Bronchial epithelial cell (primary cell): ENCODE data around the gene THAP3. TPM values are rescaled to one million over a fixed set of nuclear protein-coding genes. Genes with fewer than 3 reads are reported as not detected.

ENCODE experiments used
- DNase-seq: peaks from one replicate; pipeline ENCODE4 v3.0.0-alpha.2; 2010; ENCODE audit warnings: low read depth
- FAIRE-seq: peaks from 2 replicates; lab custom pipeline; 2011; peaks lifted over from hg19 to GRCh38; lab: Jason Lieb, UNC
- H3K27me3 ChIP-seq: 2 replicates; pipeline ENCODE4 v1.5.1; 2011; ENCODE audit warnings: low read length; ENCODE audit not compliant: control insufficient read depth, insufficient read depth
- H3K36me3 ChIP-seq: 2 replicates; pipeline ENCODE4 v1.5.1; 2011; ENCODE audit warnings: low read length; ENCODE audit not compliant: control insufficient read depth, insufficient read depth
- H3K4me3 ChIP-seq: 2 replicates; pipeline ENCODE4 v1.5.1; 2011; ENCODE audit warnings: mild to moderate bottlenecking, low read depth, low read length, control low read depth
- CTCF ChIP-seq: IDR thresholded peaks from 2 replicates; pipeline ENCODE4 v1.5.1; 2011; ENCODE audit warnings: mild to moderate bottlenecking, moderate library complexity, low read length, control low read depth, inconsistent platforms; ENCODE audit not compliant: insufficient read depth, severe bottlenecking
- total RNA-seq: library from RNA; depleted of rRNA; stranded (reverse); fragments of >200 nt; gene quantifications from 2 replicates; pipeline ENCODE4 v1.2.1, GENCODE V29; 2014

Gene THAP3
- total RNA-seq, 1 donor from 2014 or later: 24.0 TPM

- peak overlapping the region; percentile 99 for H3K4me3 ChIP-seq
- DNase-seq (peak; percentile 22), FAIRE-seq (no peak)
- no peak for TF ChIP-seq CTCF
- peaks cover 35% of the 10 kb centered on the region for H3K36me3 ChIP-seq
- H3K27me3 ChIP-seq: no peaks in the 10 kb centered on the region
Observed at GRCh38 chr1:6600410-6601048, 24.1 kb upstream of the THAP3 start.

- FAIRE-seq: no peak
- Histone ChIP-seq H3K36me3 (peaks cover 29% of the 10 kb centered on the region), H3K27me3 (no peaks in the 10 kb centered on the region), H3K4me3 (peak overlapping the region; percentile 99)
- peak; percentile 25 for TF ChIP-seq CTCF
- peak; percentile 98 for DNase-seq
Observed at GRCh38 chr1:6601049-6601922, 23.4 kb upstream of the THAP3 start.

- DNase-seq (peak; percentile 20), FAIRE-seq (no peak)
- H3K27me3 ChIP-seq: no peaks in the 10 kb centered on the region
- H3K4me3 ChIP-seq: peak overlapping the region; percentile 99
- TF ChIP-seq CTCF: no peak
- H3K36me3 ChIP-seq: peaks cover 22% of the 10 kb centered on the region
Observed at GRCh38 chr1:6601923-6602668, 22.6 kb upstream of the THAP3 start.

- peak; percentile 56 for DNase-seq
- TF ChIP-seq CTCF: no peak
- H3K36me3 ChIP-seq: peaks cover 16% of the 10 kb centered on the region
- no peaks in the 10 kb centered on the region for H3K27me3 ChIP-seq
- no peak for FAIRE-seq
- H3K4me3 ChIP-seq: peak within 1 kb of the TSS; percentile 99
Observed at GRCh38 chr1:6602669-6603237, 21.9 kb upstream of the THAP3 start, which contains the start of gene KLHL21. TSS of gene KLHL21 (minus strand) at chr1:6602869. CDS start at chr1:6602817, 52 bp downstream.

GRCh38 chr1:6603238-6603914 is 21.3 kb upstream of the THAP3 start:
- FAIRE-seq (no peak), DNase-seq (peak; percentile 54)
- no peaks in the 10 kb centered on the region for H3K27me3 ChIP-seq
- no peak for TF ChIP-seq CTCF
- peak overlapping the region; percentile 99 for H3K4me3 ChIP-seq
- H3K36me3 ChIP-seq: peaks cover 11% of the 10 kb centered on the region
